NCI-H82 treated with DMSO at 0.1 percent for 48 hours (cell line): ENCODE data around the gene AKTIP.
"Not testable (repeated sequence)": the region's sequence is repeated elsewhere in the genome, so short reads cannot be mapped to it uniquely, and the experiment has no call there.

Source experiments
- DNase-seq: peaks from one replicate; lab custom pipeline; 2025; ENCODE audit not compliant: unreplicated experiment; lab: John Stamatoyannopoulos, UW

AKTIP gene

GRCh38 chr16:53515811-53516210 lies 12.8 kb upstream of the AKTIP start:
- no peak for DNase-seq

- no peak for DNase-seq
These were observed 12.2 kb upstream of the AKTIP start for GRCh38 chr16:53515259-53515658.

GRCh38 chr16:53512795-53513194 lies 9.8 kb upstream of the AKTIP start:
- DNase-seq = not testable (repeated sequence)

- no peak for DNase-seq
These were observed 8.6 kb upstream of the AKTIP start for GRCh38 chr16:53511403-53512280.

GRCh38 chr16:53511084-53511402 lies 8.0 kb upstream of the AKTIP start:
- no peak for DNase-seq

DNA sequence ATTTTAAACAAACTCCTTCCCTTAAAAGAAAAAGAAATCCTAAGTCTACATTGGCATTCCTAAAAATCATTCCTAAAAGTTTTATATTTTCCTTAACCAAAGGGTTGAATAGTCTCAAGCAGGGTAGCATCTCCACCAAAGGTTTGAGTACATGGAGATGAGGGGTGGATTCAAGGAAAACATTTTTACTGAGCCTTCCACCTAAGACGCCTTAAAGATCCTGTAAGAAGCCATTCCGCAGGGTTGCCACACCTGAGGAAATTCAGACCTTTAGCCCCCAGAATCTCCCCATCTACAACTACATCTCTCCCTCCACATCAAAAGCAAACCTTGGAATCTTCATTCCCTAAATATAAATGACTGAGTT lies 7.7 kb upstream of the AKTIP start:
- no peak for DNase-seq

GRCh38 chr16:53509906-53510703 lies 7.1 kb upstream of the AKTIP start:
- peak; percentile 26 for DNase-seq

GRCh38 chr16:53507464-53508179 lies 4.6 kb upstream of the AKTIP start:
- no peak for DNase-seq

DNA sequence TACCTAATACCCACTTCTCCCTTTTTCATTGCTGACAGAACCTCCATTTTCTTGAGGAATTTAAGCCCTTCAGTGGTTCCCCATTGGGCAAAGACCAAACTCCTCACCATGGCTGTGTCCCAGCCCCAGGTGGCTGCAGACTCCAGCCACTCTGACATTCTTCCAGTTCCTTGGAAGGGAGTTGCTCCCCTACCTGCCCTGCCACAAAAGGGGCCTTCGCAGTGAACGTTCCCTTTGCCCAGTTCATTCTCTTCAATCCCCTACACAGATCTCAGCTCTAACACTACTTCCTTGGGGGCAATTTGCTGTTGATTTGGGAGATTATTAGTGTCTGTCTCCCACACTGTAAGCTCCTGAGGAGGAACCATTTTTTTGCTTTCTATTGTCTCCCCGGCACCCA lies 3.2 kb upstream of the AKTIP start:
- no peak for DNase-seq

- peak; percentile 15 for DNase-seq
These were observed 1.7 kb upstream of the AKTIP start for GRCh38 chr16:53504665-53505064.

GRCh38 chr16:53503991-53504663 lies 1.1 kb upstream of the AKTIP start:
- DNase-seq = peak; percentile 10

DNA sequence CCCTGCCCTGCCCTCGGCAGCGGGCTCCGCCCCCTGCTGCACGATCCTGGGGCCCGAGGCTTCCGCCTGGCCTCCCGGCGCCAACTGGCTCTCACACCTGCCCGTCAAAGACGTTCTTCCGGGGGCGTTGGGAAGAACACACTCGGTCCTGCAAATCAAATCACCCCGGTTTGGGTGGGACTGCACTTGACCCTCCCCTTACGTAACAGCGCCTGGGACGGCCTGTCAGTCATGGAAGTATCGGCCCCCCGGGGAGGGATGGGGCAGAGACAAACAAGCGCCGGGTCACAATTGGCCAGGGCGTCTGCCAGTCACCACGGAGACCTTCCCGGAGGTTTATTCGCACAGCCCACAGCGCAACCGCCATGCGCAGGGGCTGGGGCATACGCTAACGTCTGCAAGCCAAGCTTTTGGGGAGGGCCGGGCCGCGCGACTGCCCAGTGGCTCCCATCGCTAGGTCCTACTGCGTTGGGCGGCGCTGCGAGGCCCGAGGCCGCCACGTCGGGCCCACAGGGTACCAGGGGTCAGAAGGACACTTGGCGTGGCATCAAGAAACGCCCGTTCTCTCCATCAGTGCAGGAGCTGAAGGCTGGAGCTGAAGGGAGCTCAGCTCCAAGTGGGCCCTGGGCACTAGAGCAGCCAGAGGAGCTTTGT lies 388 bp upstream of the AKTIP start:
- DNase-seq = peak; percentile 98

DNA sequence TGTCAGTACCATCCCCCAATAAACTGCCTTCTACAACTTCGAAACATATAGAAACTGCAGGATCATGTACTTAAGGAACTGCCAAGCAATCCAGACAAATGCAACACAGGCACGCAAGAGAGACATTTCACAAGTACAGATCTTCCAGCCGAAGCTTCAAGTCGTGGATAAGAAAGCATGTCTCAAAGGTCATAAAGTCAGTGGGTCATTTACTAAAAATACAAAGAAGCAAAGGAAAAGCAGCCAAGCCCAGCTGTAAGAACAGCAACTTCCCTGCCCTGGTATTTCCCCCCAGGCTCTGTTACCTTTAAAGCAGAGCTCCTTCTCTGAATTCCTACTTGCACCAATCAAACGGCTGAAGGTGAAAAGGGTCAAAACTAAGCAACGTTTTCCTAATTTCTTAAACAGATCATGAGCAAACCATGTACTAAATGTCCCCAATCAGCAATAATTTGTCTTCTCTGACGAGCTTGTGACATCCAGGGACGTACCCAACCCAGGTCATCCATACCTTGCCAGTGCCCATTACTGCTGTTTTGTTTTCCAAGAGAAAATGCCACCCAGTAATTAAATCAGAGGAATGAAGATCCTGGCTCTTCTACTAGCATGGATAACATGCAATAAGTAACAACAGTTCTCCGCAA lies 1.7 kb downstream of the AKTIP start:
- DNase-seq = no peak

- no peak for DNase-seq
These were observed 4.0 kb downstream of the AKTIP start for GRCh38 chr16:53498984-53499383.

- DNase-seq = no peak
These were observed 7.7 kb downstream of the AKTIP start for GRCh38 chr16:53495325-53495724.

- DNase-seq = no peak
These were observed 8.4 kb downstream of the AKTIP start for GRCh38 chr16:53494636-53495035.

DNA sequence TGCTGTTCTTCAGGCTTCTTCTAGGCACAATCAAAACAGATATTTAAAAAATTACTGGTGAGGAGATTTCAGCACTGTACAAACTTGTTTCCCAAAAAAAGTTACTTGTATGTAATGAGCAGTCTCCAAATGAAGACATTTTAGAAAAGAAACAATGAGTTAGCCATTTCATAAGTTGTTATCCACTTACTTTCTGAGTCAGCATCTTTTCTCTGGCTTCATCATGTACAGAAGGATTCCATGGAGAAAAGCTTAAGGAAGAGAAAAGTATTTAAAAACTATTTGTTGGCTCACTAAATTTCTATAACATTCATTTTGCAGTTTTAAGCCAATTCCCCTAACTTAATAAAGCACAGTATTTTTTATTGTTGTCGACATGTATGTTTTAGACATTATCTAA lies 10.5 kb downstream of the AKTIP start:
- DNase-seq = no peak

- DNase-seq = no peak
These were observed 13.3 kb downstream of the AKTIP start for GRCh38 chr16:53489755-53490154.

- DNase-seq = no peak
These were observed 16.8 kb downstream of the AKTIP start for GRCh38 chr16:53486230-53486629.

GRCh38 chr16:53484542-53484941 lies 18.5 kb downstream of the AKTIP start:
- no peak for DNase-seq
